HG02678 (cell line): ENCODE data around the gene C12orf42.

Experiments
- ATAC-seq: cut with Tn5 transposase; IDR thresholded peaks from one replicate; pipeline ENCODE4 v1.9.1; 2021; ENCODE audit warnings: mild to moderate bottlenecking, moderate library complexity; ENCODE audit not compliant: unreplicated experiment

Gene C12orf42

GRCh38 chr12:103495469-103496456 lies at the start of gene C12orf42:
Gene C12orf42 (minus strand): TSS chr12:103495968. CDS start chr12:103478426, 17,542 bp downstream.
- ATAC-seq = peak; percentile 70

GRCh38 chr12:103542078-103542477 lies 46.3 kb upstream of the C12orf42 start:
- no peak for ATAC-seq

- ATAC-seq = no peak
These were observed 44.6 kb upstream of the C12orf42 start for GRCh38 chr12:103540319-103540718.

DNA sequence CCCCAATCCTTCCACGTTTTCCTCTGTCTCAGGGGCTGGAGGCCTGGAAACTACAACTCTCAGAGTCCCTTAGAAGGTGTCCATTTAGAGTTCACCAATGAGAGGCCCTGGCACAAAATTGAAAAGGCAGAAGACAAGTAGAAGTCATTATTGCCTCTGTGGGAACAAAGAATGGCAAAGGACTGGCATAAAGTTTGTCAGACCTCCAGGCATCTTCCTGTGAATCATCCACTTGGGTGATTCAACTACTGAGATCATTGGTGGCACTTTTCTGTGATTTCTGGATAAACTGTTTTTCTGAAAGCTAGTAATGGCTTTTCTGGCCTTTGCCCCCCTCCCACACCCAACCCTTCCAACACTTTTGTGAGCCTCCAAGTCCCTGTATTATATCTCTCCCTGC lies 42.6 kb upstream of the C12orf42 start:
- no peak for ATAC-seq

GRCh38 chr12:103530307-103531066 lies 34.7 kb upstream of the C12orf42 start:
- no peak for ATAC-seq

- ATAC-seq = no peak
These were observed 33.5 kb upstream of the C12orf42 start for GRCh38 chr12:103529306-103529705.

- no peak for ATAC-seq
These were observed 28.6 kb upstream of the C12orf42 start for GRCh38 chr12:103524238-103524875.

- ATAC-seq = no peak
These were observed 28.0 kb upstream of the C12orf42 start for GRCh38 chr12:103523771-103524170.

GRCh38 chr12:103520686-103521215 lies 25.0 kb upstream of the C12orf42 start:
- ATAC-seq = no peak

- no peak for ATAC-seq
These were observed 23.9 kb upstream of the C12orf42 start for GRCh38 chr12:103519632-103520031.

DNA sequence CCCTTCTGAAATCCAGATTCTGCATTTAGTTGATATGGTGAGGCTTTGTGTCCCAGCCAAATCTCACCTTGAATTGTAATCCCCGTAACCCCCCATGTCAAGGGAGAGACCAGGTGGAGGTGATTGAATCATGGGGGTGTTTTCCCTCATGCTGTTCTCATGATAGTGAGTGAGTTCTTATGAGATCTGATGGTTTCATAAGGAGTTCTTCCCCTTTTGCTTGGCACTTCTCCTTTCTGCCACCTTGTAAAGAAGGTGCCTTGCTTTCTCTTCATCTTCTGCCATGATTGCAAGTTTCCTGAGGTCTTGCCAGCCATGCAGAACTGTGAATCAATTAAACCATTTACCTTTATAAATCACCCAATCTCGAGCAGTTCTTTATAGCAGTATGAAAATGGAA lies 23.1 kb upstream of the C12orf42 start:
- ATAC-seq = no peak

DNA sequence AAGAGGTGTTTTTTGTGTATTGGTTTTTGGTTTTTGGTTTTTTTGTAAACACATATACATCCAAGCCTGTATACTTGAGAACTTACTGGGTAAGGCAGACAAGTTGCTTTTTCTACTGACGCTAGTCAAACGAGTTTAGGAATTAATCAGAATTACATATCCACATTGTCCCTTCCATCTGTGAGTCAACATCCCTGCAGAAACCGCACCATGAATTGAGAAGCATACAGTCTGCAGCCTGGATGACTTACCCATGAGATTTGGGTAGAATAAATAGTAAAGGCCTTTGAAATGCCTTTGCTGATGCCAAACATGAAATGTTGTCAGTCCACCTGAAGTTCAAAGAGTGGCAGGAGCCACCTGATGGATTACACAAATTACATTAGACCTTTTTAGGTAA lies 21.4 kb upstream of the C12orf42 start:
- no peak for ATAC-seq

- no peak for ATAC-seq
These were observed 19.6 kb upstream of the C12orf42 start for GRCh38 chr12:103515341-103515740.

DNA sequence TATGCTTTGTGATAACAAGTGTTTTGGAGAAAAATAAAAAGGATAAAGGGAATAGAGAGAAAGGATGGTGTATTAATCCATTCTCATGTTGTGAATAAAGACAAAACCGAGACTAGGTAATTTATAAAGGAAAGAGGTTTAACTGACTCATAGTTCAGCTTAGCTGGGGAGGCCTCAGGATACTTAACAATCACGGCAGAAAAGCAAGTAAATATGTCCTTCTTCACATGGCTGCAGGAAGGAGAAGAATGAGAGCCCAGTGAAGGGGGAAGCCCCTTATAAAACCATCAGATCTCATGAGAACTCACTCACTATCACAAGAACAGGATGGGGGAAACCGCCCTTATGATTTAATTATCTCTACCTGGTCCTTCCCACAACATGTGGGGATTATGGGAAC lies 18.1 kb upstream of the C12orf42 start:
- ATAC-seq = no peak

GRCh38 chr12:103505371-103506236 lies 9.8 kb upstream of the C12orf42 start:
- peak; percentile 91 for ATAC-seq

- ATAC-seq = no peak
These were observed 8.8 kb upstream of the C12orf42 start for GRCh38 chr12:103504606-103505005.

GRCh38 chr12:103503546-103504480 lies 8.0 kb upstream of the C12orf42 start:
- ATAC-seq = no peak

DNA sequence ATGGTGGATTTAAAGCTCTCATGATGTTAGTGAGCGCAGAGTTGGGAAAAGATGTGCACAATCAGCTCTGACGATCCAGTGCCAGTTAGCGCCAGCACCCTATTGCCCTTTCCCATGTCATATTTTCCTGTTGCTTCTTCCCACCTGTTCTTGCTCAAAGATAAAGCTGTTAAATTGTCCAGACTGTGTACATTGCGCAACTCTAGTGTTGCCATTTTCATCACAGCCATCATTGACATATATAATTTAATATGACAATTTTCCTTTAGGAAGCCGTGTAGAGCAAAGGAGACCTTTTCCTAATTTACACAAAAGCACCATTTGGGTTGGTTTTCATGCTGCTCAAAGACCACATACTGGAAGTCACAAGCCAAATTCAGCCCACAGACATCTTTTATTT lies 5.7 kb upstream of the C12orf42 start:
- ATAC-seq = no peak

GRCh38 chr12:103499571-103499970 lies 3.8 kb upstream of the C12orf42 start:
- no peak for ATAC-seq
